Measurements from ENCODE around the gene PLOD3. TPM values are rescaled to one million over a fixed set of nuclear protein-coding genes. Genes with fewer than 3 reads are reported as not detected.

Gene PLOD3
- total and polyA plus RNA-seq, 2 donors = 24.8 to 57.6 TPM

GRCh38 chr7:101165958-101166647 is 51.3 kb downstream of the PLOD3 start:
- DNase-seq (ENCODE audit: extremely low spot score) = no peak
- 1% methylated on average over 38 of the region's 38 CpGs for WGBS
- Histone ChIP-seq H3K4me3 (ENCODE audit: low read depth, low read length) (no peak overlapping the region), H3K27ac (ENCODE audit: low read depth) (no peak overlapping the region), H3K4me1 (ENCODE audit: insufficient read depth) (peaks cover 3% of the 10 kb centered on the region), H3K36me3 (ENCODE audit: insufficient read depth) (no peaks in the 10 kb centered on the region)

DNA sequence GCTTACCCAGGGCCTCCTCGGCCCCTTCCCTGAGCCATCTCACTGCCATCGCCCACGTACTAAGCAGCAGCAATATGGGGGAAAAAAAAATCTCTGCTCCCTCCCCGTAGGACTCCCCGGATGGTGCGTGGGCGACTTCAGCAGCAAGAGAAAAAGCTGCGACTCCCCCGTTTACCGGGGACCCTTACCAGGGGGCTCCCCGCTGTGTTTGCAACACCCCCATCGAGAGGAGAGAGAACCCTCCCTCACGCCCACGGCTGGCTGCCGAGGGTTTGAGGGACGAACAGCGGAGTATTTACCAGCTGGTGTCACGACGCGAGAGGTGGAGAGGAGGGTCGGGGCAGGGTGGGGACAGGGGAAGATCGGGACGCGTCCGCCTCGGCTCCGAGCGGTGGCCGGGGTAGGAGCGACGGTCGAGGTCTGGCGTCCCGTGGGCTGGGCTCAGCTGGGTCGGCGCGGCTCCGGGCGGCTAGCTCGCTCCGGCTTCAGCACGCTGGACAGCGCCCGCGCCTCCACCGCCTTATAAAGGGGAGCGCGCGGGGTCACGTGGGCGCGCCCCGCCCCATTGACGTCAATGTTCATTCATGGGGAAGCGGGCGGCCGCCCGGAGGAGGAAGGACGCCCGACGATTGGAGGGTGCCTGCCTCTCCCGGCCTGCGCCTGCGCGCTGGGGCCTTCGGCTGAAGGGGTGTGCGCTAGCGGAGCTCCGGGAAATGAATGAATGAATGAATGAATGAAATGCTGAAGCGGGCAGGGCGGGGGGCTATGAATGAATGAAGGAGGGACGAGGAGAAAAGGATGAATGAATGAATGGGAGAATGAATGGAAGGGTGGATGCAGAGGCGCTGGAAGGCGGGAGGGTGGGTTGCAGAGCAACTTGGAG is 52.1 kb downstream of the PLOD3 start, which contains the start of gene VGF:
Gene VGF (minus strand): TSS at position 495 of the 883 bp plus-strand sequence. CDS start 726 bp downstream, outside the sequence.
- Histone ChIP-seq H3K4me1 (ENCODE audit: insufficient read depth) (peaks cover 3% of the 10 kb centered on the region), H3K27ac (ENCODE audit: low read depth) (no peak within 1 kb of the TSS), H3K4me3 (ENCODE audit: low read depth, low read length) (no peak within 1 kb of the TSS), H3K36me3 (ENCODE audit: insufficient read depth) (no peaks in the 10 kb centered on the region)
- DNase-seq (ENCODE audit: extremely low spot score) = peak; percentile 71
- WGBS = 2% methylated on average over 74 of the region's 74 CpGs

DNA sequence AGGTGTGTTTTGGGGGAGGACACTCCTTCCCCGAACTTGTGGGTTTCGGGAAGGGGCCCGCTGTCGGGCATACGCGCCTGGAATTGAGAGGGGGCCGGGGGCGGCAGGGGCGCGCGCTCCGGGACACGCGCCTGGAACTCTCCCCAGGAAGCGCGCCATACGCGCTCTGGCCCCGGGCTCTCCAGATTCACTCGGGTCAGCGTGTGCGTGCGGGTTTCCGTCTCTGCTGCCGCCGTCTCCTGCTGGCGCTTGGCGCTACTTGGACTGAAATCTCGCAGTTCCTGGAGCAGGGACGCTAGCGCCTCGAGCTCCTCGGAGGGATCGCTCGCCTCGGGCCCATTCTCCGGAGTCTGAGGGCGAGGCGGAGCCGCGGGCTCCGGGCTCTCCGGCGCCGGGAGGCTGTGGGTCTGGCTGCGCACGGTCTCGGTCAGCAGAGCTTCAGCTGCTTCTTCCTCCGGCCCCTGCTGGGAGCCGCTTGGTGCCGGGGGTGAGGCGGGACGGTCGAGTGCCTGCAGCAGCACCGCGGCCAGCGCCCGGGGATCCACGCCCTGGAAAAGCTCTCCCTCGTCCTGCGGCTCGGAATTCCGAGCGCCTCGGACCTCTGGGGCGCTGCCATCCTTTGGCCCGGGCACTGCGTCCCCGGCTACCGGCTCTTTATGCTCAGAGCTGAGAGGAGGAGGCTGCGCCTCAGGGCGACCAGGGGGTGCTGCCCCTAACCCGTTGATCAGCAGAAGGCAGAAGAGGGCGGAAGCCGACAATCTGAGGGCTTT is 53.1 kb downstream of the PLOD3 start:
- 2% methylated on average over 75 of the region's 75 CpGs for WGBS
- Histone ChIP-seq H3K36me3 (ENCODE audit: insufficient read depth) (peaks cover 2% of the 10 kb centered on the region), H3K4me3 (ENCODE audit: low read depth, low read length) (peak overlapping the region; percentile 30), H3K27ac (ENCODE audit: low read depth) (no peak overlapping the region), H3K4me1 (ENCODE audit: insufficient read depth) (peaks cover 3% of the 10 kb centered on the region)
- DNase-seq (ENCODE audit: extremely low spot score) = no peak

GRCh38 chr7:101163279-101164070 is 53.9 kb downstream of the PLOD3 start:
- Histone ChIP-seq H3K36me3 (ENCODE audit: insufficient read depth) (peaks cover 2% of the 10 kb centered on the region), H3K4me3 (ENCODE audit: low read depth, low read length) (peak overlapping the region; percentile 30), H3K4me1 (ENCODE audit: insufficient read depth) (peaks cover 3% of the 10 kb centered on the region), H3K27ac (ENCODE audit: low read depth) (no peak overlapping the region)
- WGBS = under 1% methylated on average over 91 of the region's 92 CpGs
- no peak for DNase-seq (ENCODE audit: extremely low spot score)

DNA sequence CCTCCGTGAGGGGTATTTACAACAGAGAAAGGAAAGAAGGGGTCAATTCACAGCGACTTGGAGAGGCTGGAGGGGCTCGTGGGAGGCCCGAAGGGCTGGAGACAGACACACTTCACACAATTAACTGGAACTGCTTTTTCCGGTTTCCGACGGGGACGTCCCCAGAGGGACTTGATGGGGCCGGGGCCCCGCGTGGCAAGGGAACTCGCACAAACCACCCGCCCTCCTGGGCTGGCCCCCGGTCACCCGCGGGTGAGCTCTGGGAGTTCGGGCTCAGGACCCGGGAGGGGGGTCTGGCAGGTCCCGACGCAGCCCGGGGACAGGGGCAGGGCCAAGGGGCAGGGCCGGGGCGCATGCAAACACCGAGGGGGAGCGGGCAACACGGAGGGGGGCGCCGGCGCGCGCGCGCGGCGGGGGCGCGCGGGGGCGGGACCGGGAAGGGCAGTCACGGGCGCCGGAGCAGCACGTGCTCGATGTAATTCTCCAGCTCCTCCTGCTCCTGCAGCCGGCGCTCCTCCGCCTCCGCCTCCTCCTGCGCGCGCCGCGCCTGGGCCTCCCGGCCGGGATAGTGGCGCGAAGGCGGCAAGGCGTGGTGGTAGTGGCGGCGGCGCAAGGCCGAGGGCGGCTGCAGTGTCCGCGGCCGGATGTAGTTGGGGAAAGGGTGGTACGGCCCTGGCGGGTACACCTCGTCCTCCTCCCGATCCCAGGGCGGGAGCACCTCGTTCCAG is 54.7 kb downstream of the PLOD3 start:
- Histone ChIP-seq H3K36me3 (ENCODE audit: insufficient read depth) (peaks cover 2% of the 10 kb centered on the region), H3K4me3 (ENCODE audit: low read depth, low read length) (peak overlapping the region; percentile 30), H3K4me1 (ENCODE audit: insufficient read depth) (peaks cover 3% of the 10 kb centered on the region), H3K27ac (ENCODE audit: low read depth) (no peak overlapping the region)
- no peak for DNase-seq (ENCODE audit: extremely low spot score)
- 3% methylated on average over 74 of the region's 74 CpGs for WGBS

- Histone ChIP-seq H3K4me3 (ENCODE audit: low read depth, low read length) (no peak overlapping the region), H3K4me1 (ENCODE audit: insufficient read depth) (peaks cover 3% of the 10 kb centered on the region), H3K36me3 (ENCODE audit: insufficient read depth) (peaks cover 2% of the 10 kb centered on the region), H3K27ac (ENCODE audit: low read depth) (no peak overlapping the region)
- WGBS = 80% methylated on average over 17 of the region's 17 CpGs
- DNase-seq (ENCODE audit: extremely low spot score) = no peak
Observed at GRCh38 chr7:101161692-101162471, 55.5 kb downstream of the PLOD3 start.

DNA sequence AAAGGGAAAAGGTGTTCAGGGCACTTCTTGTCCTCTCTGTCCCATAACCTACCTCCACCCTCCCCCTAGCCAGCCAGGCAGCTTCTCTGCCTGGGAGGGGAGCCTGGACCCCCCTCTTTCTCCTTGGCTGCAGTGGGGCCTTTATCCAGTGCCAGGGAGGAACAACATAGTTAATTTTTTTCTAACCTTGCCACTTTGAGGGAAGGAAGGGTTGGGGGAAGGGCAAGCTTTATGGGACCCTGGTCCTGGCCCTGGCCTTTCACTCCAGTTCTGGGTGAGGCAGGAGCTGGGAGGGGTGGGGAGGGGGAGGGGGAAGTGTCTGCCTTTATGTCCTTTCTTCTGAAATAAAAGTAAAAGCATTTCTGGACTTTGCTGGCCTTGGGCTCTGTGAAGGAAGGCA is 56.5 kb downstream of the PLOD3 start:
- H3K4me3 ChIP-seq (ENCODE audit: low read depth, low read length) = no peak overlapping the region
- peaks cover 2% of the 10 kb centered on the region for H3K36me3 ChIP-seq (ENCODE audit: insufficient read depth)

DNA sequence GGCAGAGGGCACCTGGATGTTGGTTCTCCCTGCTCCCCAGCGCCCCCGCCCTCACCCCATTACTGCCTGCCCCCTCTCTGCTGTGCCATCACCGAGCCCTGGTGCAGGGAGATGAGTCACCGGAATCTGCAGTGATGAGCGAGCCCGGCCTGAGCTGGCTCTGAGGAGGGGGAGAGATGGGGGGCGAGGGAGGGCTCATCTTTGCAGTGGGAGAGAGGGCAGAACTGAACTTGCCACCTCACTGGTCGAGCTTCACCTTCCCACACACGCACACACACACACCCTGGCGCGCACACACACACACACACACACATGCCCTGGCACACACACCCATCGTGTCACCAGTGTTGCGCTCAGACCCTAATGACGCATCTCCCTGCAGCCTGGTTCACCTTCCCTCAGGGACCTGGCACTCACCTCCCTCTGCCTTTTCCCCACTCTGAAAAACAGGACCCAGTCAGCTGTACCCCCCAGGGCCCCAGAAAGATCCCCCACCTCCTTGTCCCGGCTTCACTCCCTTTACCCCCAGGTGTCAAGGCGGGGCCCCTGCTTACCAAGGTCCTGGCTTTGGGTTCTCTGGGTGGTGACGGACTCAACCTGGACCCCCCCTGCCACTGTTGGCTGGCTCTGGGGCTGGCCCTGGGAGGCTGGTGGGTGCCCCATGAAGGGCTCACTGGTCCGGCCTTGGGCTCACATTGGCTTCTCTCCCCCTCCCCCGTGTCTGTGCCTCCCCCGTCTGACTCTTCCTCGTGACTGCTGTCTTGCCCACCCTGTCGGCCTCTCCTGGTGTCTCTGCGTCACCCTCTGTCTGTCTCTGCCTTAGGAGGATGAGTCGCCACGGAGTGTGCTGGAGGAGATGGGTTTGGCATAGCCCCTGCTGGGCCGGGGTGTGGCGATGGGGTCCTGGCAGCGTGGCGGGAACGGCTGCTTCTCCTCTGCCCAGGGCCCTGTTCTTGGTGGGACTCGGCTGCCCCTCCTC is 57.4 kb downstream of the PLOD3 start:
- DNase-seq (ENCODE audit: extremely low spot score) = no peak
- H3K4me3 ChIP-seq (ENCODE audit: low read depth, low read length) = no peak overlapping the region
- H3K36me3 ChIP-seq (ENCODE audit: insufficient read depth) = peaks cover 2% of the 10 kb centered on the region
- H3K27ac ChIP-seq (ENCODE audit: low read depth) = no peak overlapping the region
- 77% methylated on average over 31 of the region's 31 CpGs for WGBS
- H3K4me1 ChIP-seq (ENCODE audit: insufficient read depth) = peaks cover 3% of the 10 kb centered on the region

More for the DNA sequence above, 56.5 kb downstream of the PLOD3 start:
- Histone ChIP-seq H3K27ac (ENCODE audit: low read depth) (no peak overlapping the region), H3K4me1 (ENCODE audit: insufficient read depth) (peaks cover 3% of the 10 kb centered on the region)
- no peak for DNase-seq (ENCODE audit: extremely low spot score)

- H3K4me1 ChIP-seq (ENCODE audit: insufficient read depth) = no peaks in the 10 kb centered on the region
- peaks cover 2% of the 10 kb centered on the region for H3K36me3 ChIP-seq (ENCODE audit: insufficient read depth)
- 87% methylated on average over 14 of the region's 14 CpGs for WGBS
- H3K27ac ChIP-seq (ENCODE audit: low read depth) = no peak overlapping the region
- no peak for DNase-seq (ENCODE audit: extremely low spot score)
- no peak overlapping the region for H3K4me3 ChIP-seq (ENCODE audit: low read depth, low read length)
Observed at GRCh38 chr7:101156866-101157589, 60.4 kb downstream of the PLOD3 start.

- DNase-seq (ENCODE audit: extremely low spot score) = no peak
- Histone ChIP-seq H3K4me3 (ENCODE audit: low read depth, low read length) (no peak overlapping the region), H3K4me1 (ENCODE audit: insufficient read depth) (no peaks in the 10 kb centered on the region), H3K27ac (ENCODE audit: low read depth) (no peak overlapping the region), H3K36me3 (ENCODE audit: insufficient read depth) (peaks cover 2% of the 10 kb centered on the region)
- WGBS = 70% methylated on average over 6 of the region's 6 CpGs
Observed at GRCh38 chr7:101156277-101156676, 61.1 kb downstream of the PLOD3 start.

Data from urinary bladder (tissue), 4 donors.